DOHH2 (cell line): ENCODE data around the gene TMEM271.

ENCODE experiments used
- EZH2phosphoT487 ChIP-seq: fragments of 200-600 bp; sonication (generic); IDR thresholded peaks from 2 replicates; pipeline ENCODE4 v1.6.1; 2017; ENCODE audit warnings: borderline replicate concordance, mild to moderate bottlenecking, antibody characterized with exemption, low read length, moderate library complexity, mixed read lengths
- TF ChIP-seq, protein P1 (sequence below): fragments of 200-600 bp; sonication (generic); IDR thresholded peaks from one replicate; pipeline ENCODE4 v1.5.1; 2014; ENCODE audit warnings: antibody characterized with exemption, mild to moderate bottlenecking, low read depth, low read length; ENCODE audit not compliant: poor library complexity, severe bottlenecking

GRCh38 chr4:621296-622070 is 45.4 kb upstream of the TMEM271 start:
- TF ChIP-seq, protein P1, sequence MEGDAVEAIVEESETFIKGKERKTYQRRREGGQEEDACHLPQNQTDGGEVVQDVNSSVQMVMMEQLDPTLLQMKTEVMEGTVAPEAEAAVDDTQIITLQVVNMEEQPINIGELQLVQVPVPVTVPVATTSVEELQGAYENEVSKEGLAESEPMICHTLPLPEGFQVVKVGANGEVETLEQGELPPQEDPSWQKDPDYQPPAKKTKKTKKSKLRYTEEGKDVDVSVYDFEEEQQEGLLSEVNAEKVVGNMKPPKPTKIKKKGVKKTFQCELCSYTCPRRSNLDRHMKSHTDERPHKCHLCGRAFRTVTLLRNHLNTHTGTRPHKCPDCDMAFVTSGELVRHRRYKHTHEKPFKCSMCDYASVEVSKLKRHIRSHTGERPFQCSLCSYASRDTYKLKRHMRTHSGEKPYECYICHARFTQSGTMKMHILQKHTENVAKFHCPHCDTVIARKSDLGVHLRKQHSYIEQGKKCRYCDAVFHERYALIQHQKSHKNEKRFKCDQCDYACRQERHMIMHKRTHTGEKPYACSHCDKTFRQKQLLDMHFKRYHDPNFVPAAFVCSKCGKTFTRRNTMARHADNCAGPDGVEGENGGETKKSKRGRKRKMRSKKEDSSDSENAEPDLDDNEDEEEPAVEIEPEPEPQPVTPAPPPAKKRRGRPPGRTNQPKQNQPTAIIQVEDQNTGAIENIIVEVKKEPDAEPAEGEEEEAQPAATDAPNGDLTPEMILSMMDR: no peak
- TF ChIP-seq EZH2phosphoT487: no peak
